GM12878 (cell line): ENCODE data around the gene MSANTD3. TPM values are rescaled to one million over a fixed set of nuclear protein-coding genes. Genes with fewer than 3 reads are reported as not detected.

Experiments
- CEBPZ ChIP-seq: fragments of 150-350 bp; IDR thresholded peaks from 2 replicates; pipeline ENCODE4 v1.6.1; 2016; ENCODE audit warnings: low read depth, low read length
- CHD4 ChIP-seq: fragments of 200-600 bp; sonication (generic); IDR thresholded peaks from 2 replicates; pipeline ENCODE4 v1.6.1; 2016; ENCODE audit warnings: mild to moderate bottlenecking
- ESRRA ChIP-seq: IDR thresholded peaks from 2 replicates; pipeline ENCODE4 v1.6.1; 2012; ENCODE audit warnings: mild to moderate bottlenecking, low read length, improper control_type of control experiment
- ETV6 ChIP-seq, 2 experiments: fragments of 450-650 bp in 1 of 2; IDR thresholded peaks in 1 of 2; conservative IDR thresholded peaks in 1 of 2; 2 replicates each; pipeline ENCODE4 v1.6.1; 2014; ENCODE audit warnings: antibody characterized with exemption in 1 of 2, borderline replicate concordance in 1 of 2, low read depth in 1 of 2, mild to moderate bottlenecking in 1 of 2, moderate library complexity in 1 of 2
- FOXM1 ChIP-seq: IDR thresholded peaks from 2 replicates; pipeline ENCODE4 v1.6.1; 2012; ENCODE audit warnings: low read depth, mild to moderate bottlenecking, inconsistent platforms, low read length, moderate library complexity
- HDAC2 ChIP-seq: fragments of 200-600 bp; sonication (generic); IDR thresholded peaks from 2 replicates; pipeline ENCODE4 v1.6.1; 2017
- MEF2A ChIP-seq: IDR thresholded peaks from 2 replicates; pipeline ENCODE4 v1.6.1; 2011; ENCODE audit warnings: low read depth, mild to moderate bottlenecking, low read length, moderate library complexity; ENCODE audit not compliant: insufficient read depth
- NBN ChIP-seq: fragments of 450-650 bp; IDR thresholded peaks from 2 replicates; pipeline ENCODE4 v1.6.1; 2016
- PBX3 ChIP-seq: IDR thresholded peaks from 2 replicates; pipeline ENCODE4 v1.6.1; 2011; ENCODE audit warnings: mild to moderate bottlenecking, low read depth, low read length, moderate library complexity; ENCODE audit not compliant: insufficient replicate concordance
- RAD51 ChIP-seq: fragments of 450-650 bp; IDR thresholded peaks from 2 replicates; pipeline ENCODE4 v1.6.1; 2016; ENCODE audit warnings: moderate library complexity, mild to moderate bottlenecking, inconsistent platforms
- RCOR1 ChIP-seq: conservative IDR thresholded peaks from 2 replicates; pipeline ENCODE4 v1.6.1; 2012; ENCODE audit warnings: low read depth, low read length, improper control_type of control experiment
- SKIL ChIP-seq: fragments of 450-650 bp; IDR thresholded peaks from 2 replicates; pipeline ENCODE4 v1.6.1; 2017; ENCODE audit warnings: mild to moderate bottlenecking, low read depth, inconsistent platforms; ENCODE audit not compliant: poor library complexity, severe bottlenecking
- SMAD1 ChIP-seq: fragments of 450-650 bp; IDR thresholded peaks from 2 replicates; pipeline ENCODE4 v1.6.1; 2018; ENCODE audit warnings: mild to moderate bottlenecking, low read depth; ENCODE audit not compliant: partially characterized antibody
- SMARCA5 ChIP-seq: fragments of 450-650 bp; IDR thresholded peaks from 2 replicates; pipeline ENCODE4 v1.6.1; 2017; ENCODE audit warnings: mild to moderate bottlenecking
- SREBF2 ChIP-seq: IDR thresholded peaks from 2 replicates; pipeline ENCODE4 v1.6.1; 2012; ENCODE audit warnings: mild to moderate bottlenecking, low read length
- TARDBP ChIP-seq: IDR thresholded peaks from 2 replicates; pipeline ENCODE4 v1.6.1; 2016; ENCODE audit warnings: borderline replicate concordance
- TCF7 ChIP-seq: IDR thresholded peaks from 2 replicates; pipeline ENCODE4 v1.6.1; 2014; ENCODE audit warnings: antibody characterized with exemption, borderline replicate concordance
- YY1 ChIP-seq: IDR thresholded peaks from 2 replicates; pipeline ENCODE4 v1.6.1; 2011; ENCODE audit warnings: low read depth, mild to moderate bottlenecking, low read length
- ZNF384 ChIP-seq: IDR thresholded peaks from 2 replicates; pipeline ENCODE4 v1.6.1; 2012; ENCODE audit warnings: low read depth, mild to moderate bottlenecking, low read length, improper control_type of control experiment, borderline replicate concordance
- ZNF592 ChIP-seq: fragments of 450-650 bp; IDR thresholded peaks from 2 replicates; pipeline ENCODE4 v1.6.1; 2017; ENCODE audit warnings: mild to moderate bottlenecking, moderate library complexity
- polyA plus RNA-seq, 11 experiments: library from polyadenylated mRNA; depleted of rRNA in 4 of 11; unstranded in 6 of 11; stranded (reverse) in 5 of 11; fragments of >200 nt; fragmentation: Nextera tagmentation in 4 of 11; fragmentation: Illumina TruSeq in 1 of 11; extraction: Ambion mirVana in 4 of 11; extraction: Trizol in 1 of 11; gene quantifications; 1 replicate in 1 of 11; 2 replicates in 10 of 11; pipeline versions ENCODE4 v1.2.1 to v1.2.3, GENCODE V29; 2011 to 2016; ENCODE audit warnings: inconsistent platforms in 2 of 11, missing spikeins in 2 of 11, low read depth in 1 of 11
- total RNA-seq, 4 experiments: library from RNA; depleted of rRNA in 3 of 4; stranded (reverse); fragments of >200 nt in 3 of 4; fragmentation: Illumina TruSeq in 1 of 4; extraction: Trizol in 1 of 4; gene quantifications; 2 replicates each; pipeline versions ENCODE4 v1.2.1 to v1.2.3, GENCODE V29; 2013 to 2021

The MSANTD3 gene
- total and polyA plus RNA-seq, 10 of the 15 experiments (the other 5 are each of a cell fraction or from before 2014, with no cell fraction given), result 5.8 to 21.2 (median 14.7) TPM

- no peak for TF ChIP-seq SKIL
- no peak for TF ChIP-seq NBN
- TF ChIP-seq TARDBP, result 0 out of 2 replicates have a peak, but pooled peaks have one; percentile 45
- no peak for TF ChIP-seq FOXM1
- TF ChIP-seq RCOR1, result no peak
- 0 out of 2 replicates have a peak, but pooled peaks have one; percentile 36 for TF ChIP-seq YY1
- TF ChIP-seq CEBPZ, result no peak
- TF ChIP-seq ZNF384, result no peak
- TF ChIP-seq CHD4, result no peak
- TF ChIP-seq SREBF2, result no peak
- TF ChIP-seq MEF2A, result no peak
- TF ChIP-seq SMARCA5, result 0 out of 2 replicates have a peak, but pooled peaks have one; percentile 31
- TF ChIP-seq ESRRA, result no peak
- no peak for TF ChIP-seq ETV6 (conservative IDR thresholded peaks at IDR 0.05 in 1 of 2, IDR thresholded peaks at IDR 0.05 in 1 of 2; ENCODE audit: borderline replicate concordance in 1 of 2, low read depth in 1 of 2)
- TF ChIP-seq HDAC2, result no peak
- no peak for TF ChIP-seq SMAD1
- no peak for TF ChIP-seq RAD51
- no peak for TF ChIP-seq PBX3
- TF ChIP-seq TCF7, result no peak
- no peak for TF ChIP-seq ZNF592
Observed at GRCh38 chr9:100426530-100427365, at the start of gene MSANTD3 (continued).
